KMS-11 (cell line): ENCODE data around the gene REEP5.

ENCODE experiments used
- H2AFZ ChIP-seq: fragments of 200-600 bp; sonication (generic); 2 replicates; pipeline ENCODE4 v1.6.1; 2016; ENCODE audit warnings: antibody characterized with exemption, mixed run types, low read depth
- H3K27ac ChIP-seq: fragments of 200-600 bp; sonication (generic); 2 replicates; pipeline ENCODE4 v1.6.1; 2016; ENCODE audit warnings: mild to moderate bottlenecking, mixed run types
- H3K27me3 ChIP-seq: fragments of 200-600 bp; sonication (generic); 2 replicates; pipeline ENCODE4 v1.6.1; 2017; ENCODE audit warnings: mild to moderate bottlenecking, low read depth, mixed run types, moderate library complexity; ENCODE audit not compliant: insufficient read depth
- H3K36me3 ChIP-seq: fragments of 200-600 bp; sonication (generic); 2 replicates; pipeline ENCODE4 v1.6.1; 2017; ENCODE audit warnings: mild to moderate bottlenecking, mixed run types; ENCODE audit not compliant: insufficient read depth
- H3K4me1 ChIP-seq: fragments of 200-600 bp; sonication (generic); 2 replicates; pipeline ENCODE4 v1.6.1; 2016; ENCODE audit warnings: mild to moderate bottlenecking, low read depth, mixed run types; ENCODE audit not compliant: poor library complexity, severe bottlenecking
- H3K4me2 ChIP-seq: fragments of 200-600 bp; sonication (generic); 2 replicates; pipeline ENCODE4 v1.7.0; 2016; ENCODE audit warnings: mild to moderate bottlenecking, mixed run types
- H3K4me3 ChIP-seq: fragments of 200-600 bp; sonication (generic); IDR thresholded peaks from 2 replicates; pipeline ENCODE4 v1.6.1; 2017; ENCODE audit warnings: low read depth, low read length, mixed read lengths; ENCODE audit not compliant: insufficient read depth
- H3K79me2 ChIP-seq: fragments of 200-600 bp; sonication (generic); 2 replicates; pipeline ENCODE4 v1.6.1; 2016; ENCODE audit warnings: low read depth, mixed run types; ENCODE audit not compliant: insufficient read depth
- H3K9ac ChIP-seq: fragments of 200-600 bp; sonication (generic); 2 replicates; pipeline ENCODE4 v1.6.1; 2016; ENCODE audit warnings: mild to moderate bottlenecking, mixed run types
- H4K20me1 ChIP-seq: fragments of 200-600 bp; sonication (generic); 2 replicates; pipeline ENCODE4 v1.6.1; 2016; ENCODE audit warnings: mild to moderate bottlenecking, mixed run types; ENCODE audit not compliant: insufficient read depth
- CTCF ChIP-seq: fragments of 200-600 bp; sonication (generic); conservative IDR thresholded peaks from 2 replicates; pipeline ENCODE4 v1.6.1; 2017; ENCODE audit warnings: low read depth, mild to moderate bottlenecking, antibody characterized with exemption, low read length, moderate library complexity, mixed read lengths

Gene REEP5

GRCh38 chr5:112921833-112922817, at the start of gene REEP5:
TSS of gene REEP5 (minus strand) at chr5:112922227. CDS start at chr5:112922190, 37 bp downstream.
- peak; percentile 65 for TF ChIP-seq CTCF
- Histone ChIP-seq H3K4me2 (peak within 1 kb of the TSS; percentile 96), H4K20me1 (no peaks in the 10 kb centered on the region), H3K9ac (peak within 1 kb of the TSS; percentile 88), H3K27me3 (no peaks in the 10 kb centered on the region), H2AFZ (peak within 1 kb of the TSS; percentile 93), H3K27ac (peak within 1 kb of the TSS; percentile 68), H3K4me3 (no peak within 1 kb of the TSS), H3K79me2 (peaks cover 9% of the 10 kb centered on the region; the same call in 1 of the 2 replicates), H3K36me3 (no peaks in the 10 kb centered on the region), H3K4me1 (peaks cover 30% of the 10 kb centered on the region)

- Histone ChIP-seq H3K36me3 (no peaks in the 10 kb centered on the region), H3K79me2 (no peaks in the 10 kb centered on the region), H3K27me3 (no peaks in the 10 kb centered on the region)
These were observed 49.2 kb upstream of the REEP5 start for GRCh38 chr5:112971276-112971675.

GRCh38 chr5:112968411-112969106, 46.5 kb upstream of the REEP5 start:
- Histone ChIP-seq H2AFZ (no peak overlapping the region), H3K36me3 (no peaks in the 10 kb centered on the region), H3K4me3 (no peak overlapping the region), H3K4me1 (peaks cover 29% of the 10 kb centered on the region), H3K27me3 (no peaks in the 10 kb centered on the region), H3K9ac (no peak overlapping the region), H3K27ac (no peak overlapping the region), H4K20me1 (no peaks in the 10 kb centered on the region), H3K4me2 (no peak overlapping the region; the same call in 1 of the 2 replicates), H3K79me2 (no peaks in the 10 kb centered on the region)
- TF ChIP-seq CTCF, result no peak

More at GRCh38 chr5:112971276-112971675, 49.2 kb upstream of the REEP5 start:
- Histone ChIP-seq H3K4me2 (no peak overlapping the region), H4K20me1 (no peaks in the 10 kb centered on the region), H3K4me3 (no peak overlapping the region), H3K27ac (no peak overlapping the region), H3K4me1 (peaks cover 20% of the 10 kb centered on the region), H3K9ac (no peak overlapping the region), H2AFZ (no peak overlapping the region)
- no peak for TF ChIP-seq CTCF

GRCh38 chr5:112967520-112968083, 45.6 kb upstream of the REEP5 start:
- Histone ChIP-seq H3K4me2 (no peak overlapping the region), H2AFZ (no peak overlapping the region), H3K9ac (no peak overlapping the region), H3K79me2 (no peaks in the 10 kb centered on the region), H3K27ac (no peak overlapping the region), H3K36me3 (no peaks in the 10 kb centered on the region), H4K20me1 (no peaks in the 10 kb centered on the region), H3K4me3 (no peak overlapping the region), H3K27me3 (no peaks in the 10 kb centered on the region), H3K4me1 (peaks cover 30% of the 10 kb centered on the region)
- no peak for TF ChIP-seq CTCF
